Breast epithelium (tissue), 3 donors: Measurements from ENCODE around the gene SCAANT1.

Source experiments
- CTCF ChIP-seq, 3 donors: fragments of 450-650 bp; IDR thresholded peaks; one replicate each; pipeline ENCODE4 v1.5.1; 2016 to 2017; ENCODE audit warnings: antibody characterized with exemption in 3 of 3, mild to moderate bottlenecking in 3 of 3, moderate library complexity in 3 of 3
- POLR2A ChIP-seq: fragments of 450-650 bp; IDR thresholded peaks from one replicate; pipeline ENCODE4 v1.6.1; 2016; ENCODE audit warnings: antibody characterized with exemption, mild to moderate bottlenecking, moderate library complexity

GRCh38 chr3:63908776-63909175 lies 3.4 kb downstream of the SCAANT1 start:
- no peak for TF ChIP-seq POLR2A
- TF ChIP-seq CTCF (IDR thresholded peaks at IDR 0.05) = no peak
